ENCODE data around the gene GRIP2.

GRIP2 gene

DNA sequence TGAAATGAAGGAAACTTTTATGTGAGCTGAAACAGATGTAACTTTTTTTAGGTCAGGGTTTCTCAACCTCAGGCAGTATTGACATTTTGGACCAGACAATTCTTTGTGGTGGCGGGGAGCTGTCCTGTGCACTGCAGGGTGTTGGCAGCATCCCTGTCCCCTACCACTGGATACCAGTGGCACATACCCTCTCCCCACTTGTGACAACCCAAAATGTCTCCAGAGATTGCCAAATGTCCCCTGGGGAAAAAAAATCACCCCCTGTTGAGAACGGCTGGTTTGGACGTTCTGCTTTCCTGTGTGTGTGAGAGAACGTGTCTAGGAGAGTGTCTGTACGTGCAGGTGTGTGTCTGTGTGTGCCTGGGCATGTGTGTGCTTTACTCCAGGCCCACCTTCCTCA lies 30.7 kb upstream of the GRIP2 start:
- no peak overlapping the region for H3K27ac ChIP-seq (ENCODE audit: low read length)

DNA sequence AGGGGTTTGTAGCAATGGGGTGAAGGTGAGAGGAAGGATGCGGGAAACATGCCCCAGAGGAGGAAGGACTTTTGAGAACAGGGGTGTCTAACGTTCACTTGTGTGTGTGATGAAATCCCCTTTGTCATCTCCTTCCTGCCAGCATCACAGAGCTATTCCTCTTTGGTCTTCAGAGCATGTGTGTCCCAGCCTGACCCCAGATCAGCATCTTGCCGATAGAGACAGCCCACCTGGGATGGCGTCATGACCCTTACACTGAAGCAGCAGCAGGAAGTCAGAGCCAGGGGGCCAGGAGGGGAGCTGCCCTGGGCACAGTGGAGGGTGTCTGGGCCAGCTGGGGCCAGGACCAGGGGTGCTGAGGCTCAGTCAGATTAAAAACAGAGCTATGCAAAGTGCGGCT lies 29.9 kb upstream of the GRIP2 start:
- Histone ChIP-seq H3K4me3 (ENCODE audit: low read length) (no peak overlapping the region), H3K36me3 (ENCODE audit: insufficient read depth, low read depth, low read length) (no peaks in the 10 kb centered on the region), H3K9ac (ENCODE audit: low read depth, low read length) (no peak overlapping the region), H3K27ac (ENCODE audit: low read length) (no peak overlapping the region), H3K9me3 (ENCODE audit: insufficient read depth, low read depth, low read length) (no peaks in the 10 kb centered on the region), H3K4me1 (ENCODE audit: insufficient read depth, low read length) (peaks cover 7% of the 10 kb centered on the region; the same call in 1 of the 2 replicates), H3K27me3 (ENCODE audit: insufficient read depth, low read length) (no peaks in the 10 kb centered on the region; the same call in 1 of the 2 replicates)

More for the DNA sequence above, 30.7 kb upstream of the GRIP2 start:
- H3K9ac ChIP-seq (ENCODE audit: low read depth, low read length) = no peak overlapping the region
- no peak overlapping the region for H3K4me3 ChIP-seq (ENCODE audit: low read length)
- H3K36me3 ChIP-seq (ENCODE audit: insufficient read depth, low read depth, low read length) = no peaks in the 10 kb centered on the region
- H3K4me1 ChIP-seq (ENCODE audit: insufficient read depth, low read length) = peaks cover 7% of the 10 kb centered on the region; the same call in 1 of the 2 replicates
- H3K27me3 ChIP-seq (ENCODE audit: insufficient read depth, low read length) = no peaks in the 10 kb centered on the region; the same call in 1 of the 2 replicates
- H3K9me3 ChIP-seq (ENCODE audit: insufficient read depth, low read depth, low read length) = no peaks in the 10 kb centered on the region

- no peaks in the 10 kb centered on the region for H3K9me3 ChIP-seq (ENCODE audit: insufficient read depth, low read depth, low read length)
- H3K4me1 ChIP-seq (ENCODE audit: insufficient read depth, low read length) = peaks cover 7% of the 10 kb centered on the region; the same call in 1 of the 2 replicates
- H3K4me3 ChIP-seq (ENCODE audit: low read length) = no peak overlapping the region
- H3K36me3 ChIP-seq (ENCODE audit: insufficient read depth, low read depth, low read length) = no peaks in the 10 kb centered on the region
- H3K9ac ChIP-seq (ENCODE audit: low read depth, low read length) = no peak overlapping the region
- H3K27ac ChIP-seq (ENCODE audit: low read length) = no peak overlapping the region
- no peaks in the 10 kb centered on the region; the same call in 1 of the 2 replicates for H3K27me3 ChIP-seq (ENCODE audit: insufficient read depth, low read length)
Measured at GRCh38 chr3:14569474-14570000, 29.4 kb upstream of the GRIP2 start.

GRCh38 chr3:14568269-14568668 lies 28.1 kb upstream of the GRIP2 start:
- Histone ChIP-seq H3K4me3 (ENCODE audit: low read length) (no peak overlapping the region), H3K27me3 (ENCODE audit: insufficient read depth, low read length) (no peaks in the 10 kb centered on the region; the same call in 1 of the 2 replicates), H3K9me3 (ENCODE audit: insufficient read depth, low read depth, low read length) (no peaks in the 10 kb centered on the region)

GRCh38 chr3:14566812-14567211 lies 26.7 kb upstream of the GRIP2 start:
- no peak overlapping the region for H3K27ac ChIP-seq (ENCODE audit: low read length)
- H3K36me3 ChIP-seq (ENCODE audit: insufficient read depth, low read depth, low read length) = no peaks in the 10 kb centered on the region
- H3K4me1 ChIP-seq (ENCODE audit: insufficient read depth, low read length) = peaks cover 13% of the 10 kb centered on the region; the same call in 1 of the 2 replicates
- H3K9me3 ChIP-seq (ENCODE audit: insufficient read depth, low read depth, low read length) = no peaks in the 10 kb centered on the region
- H3K9ac ChIP-seq (ENCODE audit: low read depth, low read length) = no peak overlapping the region
- no peak overlapping the region for H3K4me3 ChIP-seq (ENCODE audit: low read length)
- no peaks in the 10 kb centered on the region; the same call in 1 of the 2 replicates for H3K27me3 ChIP-seq (ENCODE audit: insufficient read depth, low read length)

More at GRCh38 chr3:14568269-14568668, 28.1 kb upstream of the GRIP2 start:
- Histone ChIP-seq H3K27ac (ENCODE audit: low read length) (no peak overlapping the region), H3K4me1 (ENCODE audit: insufficient read depth, low read length) (peaks cover 10% of the 10 kb centered on the region; the same call in 1 of the 2 replicates), H3K36me3 (ENCODE audit: insufficient read depth, low read depth, low read length) (no peaks in the 10 kb centered on the region), H3K9ac (ENCODE audit: low read depth, low read length) (no peak overlapping the region)

GRCh38 chr3:14565868-14566588 lies 25.9 kb upstream of the GRIP2 start:
- no peaks in the 10 kb centered on the region for H3K36me3 ChIP-seq (ENCODE audit: insufficient read depth, low read depth, low read length)
- no peak overlapping the region for H3K9ac ChIP-seq (ENCODE audit: low read depth, low read length)
- H3K9me3 ChIP-seq (ENCODE audit: insufficient read depth, low read depth, low read length) = no peaks in the 10 kb centered on the region
- no peak overlapping the region for H3K27ac ChIP-seq (ENCODE audit: low read length)
- H3K27me3 ChIP-seq (ENCODE audit: insufficient read depth, low read length) = no peaks in the 10 kb centered on the region; the same call in 1 of the 2 replicates
- no peak overlapping the region for H3K4me3 ChIP-seq (ENCODE audit: low read length)
- peaks cover 13% of the 10 kb centered on the region; the same call in 1 of the 2 replicates for H3K4me1 ChIP-seq (ENCODE audit: insufficient read depth, low read length)

- Histone ChIP-seq H3K9me3 (ENCODE audit: insufficient read depth, low read depth, low read length) (no peaks in the 10 kb centered on the region), H3K9ac (ENCODE audit: low read depth, low read length) (no peak overlapping the region), H3K27me3 (ENCODE audit: insufficient read depth, low read length) (no peaks in the 10 kb centered on the region; the same call in 1 of the 2 replicates), H3K27ac (ENCODE audit: low read length) (no peak overlapping the region), H3K36me3 (ENCODE audit: insufficient read depth, low read depth, low read length) (no peaks in the 10 kb centered on the region), H3K4me1 (ENCODE audit: insufficient read depth, low read length) (peaks cover 13% of the 10 kb centered on the region; the same call in 1 of the 2 replicates), H3K4me3 (ENCODE audit: low read length) (no peak overlapping the region)
Measured at GRCh38 chr3:14564741-14565140, 24.6 kb upstream of the GRIP2 start.

DNA sequence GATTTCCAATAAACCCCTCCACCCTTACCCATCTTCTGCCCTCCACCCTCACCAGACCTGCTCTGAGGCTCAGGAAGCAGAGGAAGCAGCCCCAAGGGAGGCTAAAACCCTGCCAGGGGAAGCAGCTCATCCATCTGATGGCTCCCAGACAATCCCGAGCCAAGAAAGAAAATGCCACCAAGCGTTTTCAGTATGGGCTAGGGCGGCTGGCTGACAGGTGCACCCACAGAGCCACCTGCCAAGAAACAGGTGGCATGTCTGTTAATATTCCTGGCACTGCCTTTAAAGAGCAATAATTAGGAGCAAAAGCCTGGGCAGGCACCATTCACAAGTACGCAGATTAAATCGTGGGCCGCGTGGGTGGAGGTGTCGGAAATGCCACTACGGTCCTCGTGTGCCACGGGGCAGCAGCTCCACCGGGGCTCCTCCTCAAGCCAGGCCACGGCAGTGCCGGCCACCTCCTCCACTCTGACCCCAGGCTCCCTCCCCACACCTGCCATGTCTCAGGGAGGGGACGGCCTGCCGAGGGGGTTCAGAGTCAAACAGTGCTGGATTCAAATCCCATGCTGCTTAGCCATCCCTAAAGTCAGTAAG lies 23.9 kb upstream of the GRIP2 start:
- no peaks in the 10 kb centered on the region; the same call in 1 of the 2 replicates for H3K27me3 ChIP-seq (ENCODE audit: insufficient read depth, low read length)
- H3K9me3 ChIP-seq (ENCODE audit: insufficient read depth, low read depth, low read length) = no peaks in the 10 kb centered on the region
- no peak overlapping the region for H3K4me3 ChIP-seq (ENCODE audit: low read length)
- H3K4me1 ChIP-seq (ENCODE audit: insufficient read depth, low read length) = peaks cover 7% of the 10 kb centered on the region; the same call in 1 of the 2 replicates
- no peaks in the 10 kb centered on the region for H3K36me3 ChIP-seq (ENCODE audit: insufficient read depth, low read depth, low read length)
- H3K9ac ChIP-seq (ENCODE audit: low read depth, low read length) = no peak overlapping the region
- no peak overlapping the region for H3K27ac ChIP-seq (ENCODE audit: low read length)

GRCh38 chr3:14562121-14562890 lies 22.2 kb upstream of the GRIP2 start:
- Histone ChIP-seq H3K36me3 (ENCODE audit: insufficient read depth, low read depth, low read length) (no peaks in the 10 kb centered on the region), H3K27me3 (ENCODE audit: insufficient read depth, low read length) (no peaks in the 10 kb centered on the region; the same call in 1 of the 2 replicates), H3K27ac (ENCODE audit: low read length) (no peak overlapping the region), H3K9me3 (ENCODE audit: insufficient read depth, low read depth, low read length) (no peaks in the 10 kb centered on the region), H3K4me3 (ENCODE audit: low read length) (no peak overlapping the region), H3K9ac (ENCODE audit: low read depth, low read length) (no peak overlapping the region), H3K4me1 (ENCODE audit: insufficient read depth, low read length) (peaks cover 6% of the 10 kb centered on the region; the same call in 1 of the 2 replicates)

GRCh38 chr3:14561051-14561960 lies 21.2 kb upstream of the GRIP2 start:
- peaks cover 6% of the 10 kb centered on the region; the same call in 1 of the 2 replicates for H3K4me1 ChIP-seq (ENCODE audit: insufficient read depth, low read length)
- no peak overlapping the region for H3K27ac ChIP-seq (ENCODE audit: low read length)
- no peaks in the 10 kb centered on the region for H3K36me3 ChIP-seq (ENCODE audit: insufficient read depth, low read depth, low read length)
- H3K27me3 ChIP-seq (ENCODE audit: insufficient read depth, low read length) = no peaks in the 10 kb centered on the region
- H3K4me3 ChIP-seq (ENCODE audit: low read length) = no peak overlapping the region
- H3K9ac ChIP-seq (ENCODE audit: low read depth, low read length) = no peak overlapping the region
- no peaks in the 10 kb centered on the region for H3K9me3 ChIP-seq (ENCODE audit: insufficient read depth, low read depth, low read length)
